K562 (cell line): ENCODE data around the gene SPATS2L. TPM values are rescaled to one million over a fixed set of nuclear protein-coding genes. Genes with fewer than 3 reads are reported as not detected.

ENCODE experiments used
- ATAC-seq: fragments of 200-7000 bp; cut with Tn5 transposase; 3 replicates; pipeline ENCODE4 v1.9.1; 2020; ENCODE audit warnings: moderate library complexity
- BruUV-seq: library from RNA; stranded (reverse); fragments of 400-500 nt; replicated peaks from 2 replicates; lab custom pipeline; 2021; lab: Mats Ljungman, UMichigan
- CTCF ChIA-PET: fragments of 300-600 bp; formaldehyde crosslinking; extraction: SDS; loops from one replicate; lab custom pipeline; 2021; ENCODE audit warnings: low intra/inter-chr PET ratio; lab: Yijun Ruan, JAX
- POLR2A ChIA-PET: fragments of 300-600, 350-650 bp; sonication (Branson Sonifier 250); formaldehyde crosslinking; extraction: SDS; loops from one replicate; lab custom pipeline; 2021; ENCODE audit warnings: antibody characterized with exemption, inconsistent platforms; lab: Yijun Ruan, JAX
- DNase-seq, 4 experiments: peaks; one replicate each; pipeline versions ENCODE4 v3.0.0 to v3.0.0-alpha.2; 2011 to 2018; ENCODE audit warnings: low spot score in 3 of 4, mixed read lengths in 3 of 4; ENCODE audit errors: extremely low read depth in 1 of 4
- FAIRE-seq: peaks from 2 replicates; lab custom pipeline; 2011; peaks lifted over from hg19 to GRCh38; lab: Jason Lieb, UNC
- H2AFZ ChIP-seq: 2 replicates; pipeline ENCODE4 v1.6.0; 2011; ENCODE audit warnings: low read depth, low read length, control low read depth, inconsistent platforms
- H3K27ac ChIP-seq: fragments of 200-600 bp; 3 replicates; pipeline ENCODE4 v1.8.0; 2011; ENCODE audit warnings: low read depth, mild to moderate bottlenecking, control low read depth, inconsistent platforms, low read length, moderate library complexity, mixed read lengths; ENCODE audit errors: extremely low read depth
- H3K27me3 ChIP-seq, 2 experiments: fragments of 300-600 bp in 1 of 2; 2 replicates in 1 of 2; 3 replicates in 1 of 2; pipeline versions ENCODE4 v1.6.0 to v1.8.0; 2011; ENCODE audit warnings: inconsistent platforms in 2 of 2, low read length in 2 of 2, mild to moderate bottlenecking in 1 of 2, mixed read lengths in 1 of 2, moderate library complexity in 1 of 2; ENCODE audit not compliant: control insufficient read depth in 2 of 2, insufficient read depth in 2 of 2
- H3K36me3 ChIP-seq: fragments of 300-600 bp; 3 replicates; pipeline ENCODE4 v1.8.0; 2011; ENCODE audit warnings: mild to moderate bottlenecking, low read length, inconsistent platforms; ENCODE audit not compliant: control insufficient read depth, insufficient read depth
- H3K4me1 ChIP-seq, 2 experiments: fragments of 200-600 bp in 1 of 2; replicated peaks in 1 of 2; 2 replicates in 1 of 2; 3 replicates in 1 of 2; pipeline versions ENCODE4 v1.5.1 to v1.8.0; 2011; ENCODE audit warnings: inconsistent platforms in 2 of 2, low read length in 2 of 2, mild to moderate bottlenecking in 1 of 2, mixed read lengths in 1 of 2, moderate library complexity in 1 of 2; ENCODE audit not compliant: control insufficient read depth in 2 of 2, insufficient read depth in 2 of 2
- H3K4me2 ChIP-seq: 2 replicates; pipeline ENCODE4 v1.6.1; 2011; ENCODE audit warnings: low read length, control low read depth, inconsistent platforms, mixed read lengths; ENCODE audit not compliant: insufficient read depth
- H3K4me3 ChIP-seq: fragments of 200-600 bp; sonication (generic), shearing (Covaris generic); 2 replicates; pipeline ENCODE4 v1.5.1; 2016; ENCODE audit warnings: control low read depth, inconsistent platforms
- H3K79me2 ChIP-seq: fragments of 200-600 bp; 3 replicates; pipeline ENCODE4 v1.8.0; 2011; ENCODE audit warnings: low read length, inconsistent platforms; ENCODE audit not compliant: control insufficient read depth, insufficient read depth
- H3K9ac ChIP-seq, 2 experiments: 2 replicates each; pipeline versions ENCODE4 v1.6.0 to v1.6.1; 2011; ENCODE audit warnings: low read depth in 2 of 2, low read length in 2 of 2, control low read depth in 1 of 2, inconsistent platforms in 1 of 2, mild to moderate bottlenecking in 1 of 2, mixed read lengths in 1 of 2; ENCODE audit not compliant: insufficient read depth in 1 of 2
- H3K9me1 ChIP-seq: one replicate; pipeline ENCODE4 v1.6.0; 2011; ENCODE audit warnings: inconsistent platforms, mild to moderate bottlenecking, low read length, moderate library complexity; ENCODE audit not compliant: control insufficient read depth, insufficient read depth
- H3K9me3 ChIP-seq: replicated peaks from 2 replicates; pipeline ENCODE4 v1.5.1; 2011; ENCODE audit warnings: low read depth, low read length, inconsistent platforms; ENCODE audit not compliant: control insufficient read depth, insufficient read depth
- H4K20me1 ChIP-seq: replicated peaks from 2 replicates; pipeline ENCODE4 v1.6.1; 2011; ENCODE audit warnings: low read length, inconsistent platforms, mixed read lengths; ENCODE audit not compliant: control insufficient read depth, insufficient read depth
- CREB3 ChIP-seq: fragments of 450-650 bp; conservative IDR thresholded peaks from 2 replicates; pipeline ENCODE4 v1.6.1; 2016; ENCODE audit warnings: missing genetic modification characterization, low read depth, mild to moderate bottlenecking, missing compliant biosample characterization, moderate library complexity
- HMG20A ChIP-seq: fragments of 450-650 bp; formaldehyde crosslinking; conservative IDR thresholded peaks from 2 replicates; pipeline ENCODE4 v1.4.0; 2020; ENCODE audit warnings: mild to moderate bottlenecking, mixed read lengths
- KAT2B ChIP-seq: IDR thresholded peaks from one replicate; pipeline ENCODE4 v1.6.1; 2012; ENCODE audit warnings: low read depth, mild to moderate bottlenecking, control low read depth, inconsistent platforms, low read length, moderate library complexity
- L3MBTL2 ChIP-seq: fragments of 450-650 bp; IDR thresholded peaks from 2 replicates; pipeline ENCODE4 v1.6.1; 2016; ENCODE audit warnings: mild to moderate bottlenecking, moderate library complexity
- MYC ChIP-seq, 2 experiments: fragments of 250-450 bp in 1 of 2; sonication (Bioruptor Pico) in 1 of 2; IDR thresholded peaks; 2 replicates each; pipeline versions ENCODE4 v1.5.1 to v1.6.1; 2012 to 2021; ENCODE audit warnings: low read depth in 2 of 2, borderline replicate concordance in 1 of 2, improper control_type of control experiment in 1 of 2, low read length in 1 of 2, mild to moderate bottlenecking in 1 of 2, moderate library complexity in 1 of 2
- PYGO2 ChIP-seq: fragments of 450-650 bp; IDR thresholded peaks from 2 replicates; pipeline ENCODE4 v1.6.1; 2016; ENCODE audit warnings: mild to moderate bottlenecking, missing genetic modification characterization, moderate library complexity, missing compliant biosample characterization
- ZNF444 ChIP-seq: fragments of 250-450 bp; sonication (Bioruptor Pico); IDR thresholded peaks from 2 replicates; pipeline ENCODE4 v1.4.0; 2020; ENCODE audit warnings: mild to moderate bottlenecking, moderate library complexity
- ZNF583 ChIP-seq: fragments of 250-450 bp; sonication (Bioruptor Pico); IDR thresholded peaks from 2 replicates; pipeline ENCODE4 v1.4.0; 2020
- WGBS: fragments of 100-300 bp; shearing (Covaris generic); methylation state at CpG from one replicate; pipeline ENCODE4 v1.1.6; 2016; ENCODE audit warnings: low coverage, mixed read lengths; ENCODE audit not compliant: insufficient coverage; ENCODE audit errors: missing lambda C conversion rate; 5-methylcytosine and 5-hydroxymethylcytosine counted together
- in situ Hi-C: fragments of 300-500 bp; cut with MboI; formaldehyde crosslinking; loops from 4 replicates; pipeline ENCODE4 v1.15.0; 2018; ENCODE audit warnings: inconsistent platforms, mixed read lengths
- intact Hi-C: fragments of 100-400 bp; cut with micrococcal nuclease; formaldehyde crosslinking; loops from 2 replicates; pipeline ENCODE4 v1.14.2; 2022
- polyA plus RNA-seq, 8 experiments: library from polyadenylated mRNA; depleted of rRNA in 4 of 8; stranded (reverse) in 5 of 8; unstranded in 3 of 8; fragments of >200 nt; fragmentation: Nextera tagmentation in 2 of 8; fragmentation: Illumina TruSeq in 1 of 8; extraction: Ambion mirVana in 2 of 8; extraction: Trizol in 1 of 8; gene quantifications; 2 replicates each; pipeline versions ENCODE4 v1.2.1 to v1.2.3, GENCODE V29; 2011 to 2014; ENCODE audit warnings: inconsistent platforms in 1 of 8, missing spikeins in 1 of 8
- total RNA-seq, 7 experiments: library from RNA; depleted of rRNA in 6 of 7; stranded (reverse); fragments of >200 nt in 6 of 7; fragmentation: Illumina TruSeq in 2 of 7; extraction: Trizol in 2 of 7; gene quantifications; 2 replicates each; pipeline versions ENCODE4 v1.2.1 to v1.2.3, GENCODE V29; 2011 to 2021; ENCODE audit warnings: low replicate concordance in 1 of 7

The SPATS2L gene
- total and polyA plus RNA-seq, 9 of the 15 experiments (the other 6 are each of a cell fraction or from before 2014, with no cell fraction given) = 11.3 to 41.5 (median 24.9) TPM

GRCh38 chr2:200456567-200456966 lies 150.1 kb downstream of the SPATS2L start:
- TF ChIP-seq PYGO2 (tag) (no peak), MYC (IDR thresholded peaks at IDR 0.05; ENCODE audit: low read depth, low read length) (no peak), MYC (CRISPR knock-in tag; IDR thresholded peaks at IDR 0.05; ENCODE audit: borderline replicate concordance, low read depth) (no peak), ZNF583 (no peak), L3MBTL2 (no peak), HMG20A (CRISPR knock-in tag) (no peak), CREB3 (tag) (no peak), ZNF444 (CRISPR knock-in tag) (no peak), KAT2B (no peak)
- TF ChIP-seq, all 486 proteins: peak for 0
- Histone ChIP-seq H3K9ac (no peak overlapping the region), H3K36me3 (no peaks in the 10 kb centered on the region), H3K9me3 (no peaks in the 10 kb centered on the region), H3K27me3 (no peaks in the 10 kb centered on the region), H3K9me1 (no peaks in the 10 kb centered on the region), H3K27ac (no peak overlapping the region), H3K4me3 (no peak overlapping the region), H4K20me1 (no peaks in the 10 kb centered on the region), H3K4me2 (no peak overlapping the region), H3K79me2 (no peaks in the 10 kb centered on the region), H3K4me1 (peaks cover 0 to 9% of the 10 kb centered on the region in 2 experiments; a peak in 3 of 5 replicates), H2AFZ (no peak overlapping the region)
- ATAC-seq = no peak
- no peak for FAIRE-seq
- intact Hi-C loops (no loop called here), in situ Hi-C loops (no loop called here)
- 44% methylated on average over 2 of the region's 2 CpGs for WGBS
- POLR2A ChIA-PET = no interaction called here
- BruUV-seq = no TSS peak
- CTCF ChIA-PET = no interaction called here
- no peak for DNase-seq
